ENCODE results near the gene PSMD6.

DNA sequence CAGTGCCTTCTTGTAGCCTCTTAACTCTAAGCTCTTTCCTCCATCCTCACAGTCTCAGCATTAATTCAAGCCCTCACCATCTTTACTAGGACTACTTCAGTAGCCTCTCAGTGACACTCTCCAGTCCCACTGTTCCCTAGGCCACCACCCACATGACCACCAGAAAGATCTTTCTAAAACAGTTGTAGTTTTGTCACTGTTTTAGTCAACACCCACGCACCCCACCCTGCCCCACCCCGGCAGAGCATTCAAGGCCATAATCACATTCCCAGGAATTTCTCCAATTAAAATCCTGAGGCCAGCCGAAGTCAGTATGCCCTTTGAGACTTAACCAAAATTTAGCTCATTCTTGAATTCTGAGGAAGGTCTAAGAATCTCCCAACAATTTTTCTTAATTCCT, 31.2 kb upstream of the PSMD6 start:
- TF ChIP-seq, protein P1, sequence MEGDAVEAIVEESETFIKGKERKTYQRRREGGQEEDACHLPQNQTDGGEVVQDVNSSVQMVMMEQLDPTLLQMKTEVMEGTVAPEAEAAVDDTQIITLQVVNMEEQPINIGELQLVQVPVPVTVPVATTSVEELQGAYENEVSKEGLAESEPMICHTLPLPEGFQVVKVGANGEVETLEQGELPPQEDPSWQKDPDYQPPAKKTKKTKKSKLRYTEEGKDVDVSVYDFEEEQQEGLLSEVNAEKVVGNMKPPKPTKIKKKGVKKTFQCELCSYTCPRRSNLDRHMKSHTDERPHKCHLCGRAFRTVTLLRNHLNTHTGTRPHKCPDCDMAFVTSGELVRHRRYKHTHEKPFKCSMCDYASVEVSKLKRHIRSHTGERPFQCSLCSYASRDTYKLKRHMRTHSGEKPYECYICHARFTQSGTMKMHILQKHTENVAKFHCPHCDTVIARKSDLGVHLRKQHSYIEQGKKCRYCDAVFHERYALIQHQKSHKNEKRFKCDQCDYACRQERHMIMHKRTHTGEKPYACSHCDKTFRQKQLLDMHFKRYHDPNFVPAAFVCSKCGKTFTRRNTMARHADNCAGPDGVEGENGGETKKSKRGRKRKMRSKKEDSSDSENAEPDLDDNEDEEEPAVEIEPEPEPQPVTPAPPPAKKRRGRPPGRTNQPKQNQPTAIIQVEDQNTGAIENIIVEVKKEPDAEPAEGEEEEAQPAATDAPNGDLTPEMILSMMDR (IDR thresholded peaks at IDR 0.05) = no peak
- TF ChIP-seq POLR2AphosphoS5 (IDR thresholded peaks at IDR 0.05) (no peak), EP300 (IDR thresholded peaks at IDR 0.05) (no peak)
